Mesothelial cell of epicardium (in vitro differentiated cells): ENCODE results near the gene LRRC23. TPM values are rescaled to one million over a fixed set of nuclear protein-coding genes. Genes with fewer than 3 reads are reported as not detected.

Experiments used
- DNase-seq, 2 experiments: peaks; one replicate each; pipeline ENCODE4 v3.0.0; 2021; ENCODE audit warnings: low spot score in 2 of 2; ENCODE audit not compliant: unreplicated experiment in 2 of 2
- H3K27ac Mint-ChIP-seq: 2 replicates; pipeline ENCODE4 v1.8.0; 2021; ENCODE audit warnings: mixed read lengths
- H3K27me3 Mint-ChIP-seq: 2 replicates; pipeline ENCODE4 v1.8.0; 2021; ENCODE audit warnings: low read depth, mixed read lengths
- H3K36me3 Mint-ChIP-seq: 2 replicates; pipeline ENCODE4 v1.8.0; 2021; ENCODE audit warnings: mixed read lengths
- H3K4me1 Mint-ChIP-seq: 2 replicates; pipeline ENCODE4 v1.8.0; 2021; ENCODE audit warnings: mixed read lengths
- H3K4me3 Mint-ChIP-seq: 2 replicates; pipeline ENCODE4 v1.8.0; 2021; ENCODE audit warnings: mild to moderate bottlenecking, moderate library complexity, mixed read lengths
- H3K9me3 Mint-ChIP-seq: 2 replicates; pipeline ENCODE4 v1.8.0; 2021; ENCODE audit warnings: mixed read lengths
- microRNA-seq: library from miRNA; unstranded; fragments of <30 nt; microRNA quantifications from one replicate; pipeline ENCODE4 v1.2.0, GENCODE V29; 2021; ENCODE audit warnings: inconsistent platforms, mixed read lengths
- total RNA-seq: library from RNA; stranded (reverse); gene quantifications from 3 replicates; pipeline ENCODE4 v1.2.1, GENCODE V29; 2021
- TF ChIP-seq, protein P1 (sequence below): fragments of 200-600 bp; sonication (generic); IDR thresholded peaks from one replicate; pipeline ENCODE4 v1.5.0; 2021; ENCODE audit warnings: antibody characterized with exemption; ENCODE audit not compliant: unreplicated experiment

LRRC23 gene
- total RNA-seq, 1 donor from 2014 or later = 11.6 TPM

- H3K27me3 Mint-ChIP-seq = no peaks in the 10 kb centered on the region
- no peak for DNase-seq
- peak overlapping the region; percentile 78 for H3K4me3 Mint-ChIP-seq
- peaks cover 36% of the 10 kb centered on the region for H3K4me1 Mint-ChIP-seq
- TF ChIP-seq, protein P1, sequence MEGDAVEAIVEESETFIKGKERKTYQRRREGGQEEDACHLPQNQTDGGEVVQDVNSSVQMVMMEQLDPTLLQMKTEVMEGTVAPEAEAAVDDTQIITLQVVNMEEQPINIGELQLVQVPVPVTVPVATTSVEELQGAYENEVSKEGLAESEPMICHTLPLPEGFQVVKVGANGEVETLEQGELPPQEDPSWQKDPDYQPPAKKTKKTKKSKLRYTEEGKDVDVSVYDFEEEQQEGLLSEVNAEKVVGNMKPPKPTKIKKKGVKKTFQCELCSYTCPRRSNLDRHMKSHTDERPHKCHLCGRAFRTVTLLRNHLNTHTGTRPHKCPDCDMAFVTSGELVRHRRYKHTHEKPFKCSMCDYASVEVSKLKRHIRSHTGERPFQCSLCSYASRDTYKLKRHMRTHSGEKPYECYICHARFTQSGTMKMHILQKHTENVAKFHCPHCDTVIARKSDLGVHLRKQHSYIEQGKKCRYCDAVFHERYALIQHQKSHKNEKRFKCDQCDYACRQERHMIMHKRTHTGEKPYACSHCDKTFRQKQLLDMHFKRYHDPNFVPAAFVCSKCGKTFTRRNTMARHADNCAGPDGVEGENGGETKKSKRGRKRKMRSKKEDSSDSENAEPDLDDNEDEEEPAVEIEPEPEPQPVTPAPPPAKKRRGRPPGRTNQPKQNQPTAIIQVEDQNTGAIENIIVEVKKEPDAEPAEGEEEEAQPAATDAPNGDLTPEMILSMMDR = no peak
- H3K36me3 Mint-ChIP-seq = peaks cover 2% of the 10 kb centered on the region
- no peaks in the 10 kb centered on the region for H3K9me3 Mint-ChIP-seq
- peak overlapping the region; percentile 99 for H3K27ac Mint-ChIP-seq
Measured at GRCh38 chr12:6961278-6961694, 56.7 kb downstream of the LRRC23 start.

DNA sequence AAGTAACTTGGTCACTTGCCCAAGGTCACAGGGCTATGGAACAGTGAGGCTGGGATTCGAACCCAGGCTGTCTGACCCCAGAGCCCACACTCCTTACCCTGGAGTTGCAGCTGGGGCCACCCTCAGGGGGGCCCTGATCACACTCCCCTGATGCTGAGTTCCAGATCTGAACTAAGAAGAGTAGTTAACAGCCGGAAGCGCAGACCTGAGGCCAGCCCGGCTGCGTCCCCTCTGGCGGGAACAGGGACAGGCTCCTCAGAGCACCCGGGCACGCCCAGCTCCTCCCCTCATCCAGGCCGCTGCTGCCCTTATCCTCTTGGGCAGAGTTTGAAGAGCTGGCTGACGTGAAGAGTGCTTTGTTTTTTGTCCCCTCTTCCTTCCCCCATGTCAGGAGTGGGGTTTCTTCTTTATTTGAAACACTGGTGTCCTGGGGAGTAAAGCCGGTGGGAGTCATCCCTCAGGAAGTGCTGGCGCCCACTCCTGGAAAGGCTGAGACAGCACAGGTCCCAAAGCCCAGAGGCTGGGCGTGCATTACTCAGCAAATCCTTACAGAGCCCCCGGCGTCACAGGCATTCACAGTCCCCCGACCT lies 57.2 kb downstream of the LRRC23 start:
- no peaks in the 10 kb centered on the region for H3K27me3 Mint-ChIP-seq
- TF ChIP-seq, protein P1 = peak; percentile 44
- peak in 1 of 2 experiments; percentile 62 for DNase-seq
- H3K9me3 Mint-ChIP-seq = no peaks in the 10 kb centered on the region
- H3K4me3 Mint-ChIP-seq = peak overlapping the region; percentile 78
- H3K36me3 Mint-ChIP-seq = peaks cover 4% of the 10 kb centered on the region
- H3K27ac Mint-ChIP-seq = peak overlapping the region; percentile 99
- H3K4me1 Mint-ChIP-seq = peaks cover 36% of the 10 kb centered on the region

DNA sequence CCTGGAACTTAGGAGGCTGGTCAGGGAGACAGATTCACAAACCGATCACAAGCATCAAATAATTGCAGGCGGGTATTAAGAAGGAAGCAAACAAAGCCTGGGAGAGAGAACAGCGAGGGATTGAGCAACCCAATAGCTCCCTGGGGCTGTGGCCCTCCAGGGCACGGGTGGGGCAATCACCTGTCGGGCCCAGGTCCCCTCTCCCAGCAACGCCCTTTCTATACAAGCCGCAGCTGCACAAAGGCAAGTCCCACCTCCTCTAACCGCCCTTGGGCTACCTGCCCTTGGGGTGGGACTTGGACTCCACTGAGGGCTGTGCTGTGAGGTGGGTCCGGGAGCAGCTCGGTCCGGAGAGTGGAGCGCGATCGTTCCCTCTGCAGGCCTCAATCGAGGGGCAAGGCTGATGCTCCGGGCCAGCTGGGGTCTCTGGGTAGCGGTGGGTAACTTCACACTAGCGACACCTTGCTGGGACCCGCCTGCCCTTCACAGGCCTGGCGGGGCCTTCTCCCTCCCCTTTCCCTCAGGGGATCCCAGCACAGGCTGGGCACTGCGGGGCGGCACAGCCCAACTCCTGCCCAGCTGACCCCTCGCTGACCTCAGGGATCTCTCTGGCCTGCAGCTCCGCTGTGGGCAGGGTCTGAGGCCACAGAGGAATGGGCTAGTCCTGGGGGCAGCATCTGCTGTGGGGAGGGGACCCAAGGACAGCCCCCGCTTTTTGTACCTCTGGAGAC lies 57.8 kb downstream of the LRRC23 start:
- TF ChIP-seq, protein P1 = no peak
- no peak for DNase-seq
- Mint-ChIP-seq H3K9me3 (no peaks in the 10 kb centered on the region), H3K36me3 (peaks cover 4% of the 10 kb centered on the region), H3K27me3 (no peaks in the 10 kb centered on the region), H3K4me1 (peaks cover 36% of the 10 kb centered on the region), H3K4me3 (peak overlapping the region; percentile 78), H3K27ac (peak overlapping the region; percentile 99)

DNA sequence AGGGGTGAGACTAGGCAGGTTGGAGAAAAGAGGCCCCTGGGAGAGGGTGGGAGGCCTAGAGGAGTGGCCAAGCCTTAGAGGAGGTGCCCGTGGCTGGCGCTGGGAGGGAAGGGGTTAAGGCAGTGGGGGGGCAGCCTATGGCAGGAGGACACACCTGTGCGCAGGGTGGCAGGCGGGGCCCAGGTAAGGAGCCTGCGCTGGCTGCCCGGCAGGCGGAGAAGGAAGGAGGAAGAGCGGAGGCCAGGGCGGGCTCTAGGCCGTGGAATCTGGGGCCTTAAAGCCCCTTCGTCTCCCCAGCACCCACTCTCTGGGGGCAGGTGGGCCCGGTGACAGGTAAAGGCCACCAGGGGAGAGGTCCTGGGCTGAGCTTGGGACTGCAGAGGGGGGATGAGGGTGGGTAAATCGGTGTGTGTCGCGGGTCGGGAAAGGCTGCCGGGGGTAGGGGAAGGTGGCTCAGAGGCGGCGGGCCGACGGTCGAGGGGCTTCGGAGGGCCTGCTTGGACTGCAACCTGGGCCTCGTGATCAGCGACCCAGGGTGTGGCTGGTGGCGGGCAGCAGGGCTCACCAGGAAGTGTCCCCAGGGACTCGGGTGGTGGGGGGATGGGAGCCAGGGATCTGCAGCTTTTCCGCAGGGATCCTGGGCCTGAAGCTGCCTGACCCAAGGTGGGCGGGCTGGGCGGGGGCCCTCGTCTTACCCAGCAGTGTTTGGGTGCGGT lies 58.6 kb downstream of the LRRC23 start:
- peak; percentile 51 to 74 for DNase-seq

More for the DNA sequence above, 58.6 kb downstream of the LRRC23 start:
- peaks cover 36% of the 10 kb centered on the region for H3K4me1 Mint-ChIP-seq
- no peaks in the 10 kb centered on the region for H3K27me3 Mint-ChIP-seq
- H3K4me3 Mint-ChIP-seq = peak overlapping the region; percentile 78
- peaks cover 4% of the 10 kb centered on the region for H3K36me3 Mint-ChIP-seq
- no peaks in the 10 kb centered on the region for H3K9me3 Mint-ChIP-seq
- peak overlapping the region; percentile 99 for H3K27ac Mint-ChIP-seq
- TF ChIP-seq, protein P1 = no peak

Small RNA genes lying within 50 kb of the gene (microRNA-seq; reads per million reads assigned to microRNA genes)
- gene MIR141 (1,179 reads per million, percentile 81 among the genes with 10 or more reads in this experiment), gene MIR200C (15,390 reads per million, percentile 97 among the genes with 10 or more reads in this experiment)

Other genes starting within 250 kb of the LRRC23 start
- gene ING4, start 241.7 kb upstream of the LRRC23 start, total RNA-seq = 63.5 to 69.0 TPM (median 64.2 TPM) in 3 replicates
- gene ZNF384, start 215.4 kb upstream of the LRRC23 start, total RNA-seq = 94.9 to 101 TPM (median 96.3 TPM) in 3 replicates
- 3.7 to 6.0 TPM (median 3.9 TPM) in 3 replicates for gene PIANP, start 204.0 kb upstream of the LRRC23 start, total RNA-seq
- 34.1 to 37.6 TPM (median 34.8 TPM) in 3 replicates for gene COPS7A, start 180.8 kb upstream of the LRRC23 start, total RNA-seq
- gene MLF2, start 151.7 kb upstream of the LRRC23 start, total RNA-seq = 195 to 203 TPM (median 202 TPM) in 3 replicates
- gene PTMS, start 138.5 kb upstream of the LRRC23 start, total RNA-seq = 320 to 338 TPM (median 323 TPM) in 3 replicates
- gene LAG3, start 132.3 kb upstream of the LRRC23 start, total RNA-seq = 2.7 to 3.8 TPM (median 3.5 TPM) in 3 replicates
- gene CD4, start 115.3 kb upstream of the LRRC23 start, total RNA-seq = 2.9 to 3.9 TPM (median 3.8 TPM) in 3 replicates
- gene GPR162, start 83.0 kb upstream of the LRRC23 start, total RNA-seq = 10.8 to 11.5 TPM (median 11.0 TPM) in 3 replicates
- gene P3H3, start 76.4 kb upstream of the LRRC23 start, total RNA-seq = 80.7 to 86.2 TPM (median 83.8 TPM) in 3 replicates
- gene GNB3, start 63.9 kb upstream of the LRRC23 start, total RNA-seq = 22.9 to 24.3 TPM (median 23.0 TPM) in 3 replicates
- 11.9 to 18.6 TPM (median 14.3 TPM) in 3 replicates for gene CDCA3, start 53.5 kb upstream of the LRRC23 start, total RNA-seq
- gene USP5, start 52.7 kb upstream of the LRRC23 start, total RNA-seq = 119 to 126 TPM (median 122 TPM) in 3 replicates
- gene TPI1, start 37.3 kb upstream of the LRRC23 start, total RNA-seq = 473 to 488 TPM (median 484 TPM) in 3 replicates
- gene SPSB2, start 31.5 kb upstream of the LRRC23 start, total RNA-seq = 2.4 to 4.1 TPM (median 2.9 TPM) in 3 replicates
- 30.2 to 30.7 TPM (median 30.2 TPM) in 3 replicates for gene ENO2, start 9.8 kb downstream of the LRRC23 start, total RNA-seq
- 193 to 205 TPM (median 195 TPM) in 3 replicates for gene ATN1, start 23.1 kb downstream of the LRRC23 start, total RNA-seq
- not detected in 3 replicates for gene RNU7-1, start 39.0 kb downstream of the LRRC23 start, total RNA-seq
- 203 to 215 TPM (median 204 TPM) in 3 replicates for gene C12orf57, start 39.2 kb downstream of the LRRC23 start, total RNA-seq
- gene PTPN6, start 46.5 kb downstream of the LRRC23 start, total RNA-seq = 21.6 to 26.2 TPM (median 23.6 TPM) in 3 replicates
- 221 to 229 TPM (median 224 TPM) in 3 replicates for gene PHB2, start 65.8 kb downstream of the LRRC23 start, total RNA-seq
- 31.6 to 37.7 TPM (median 33.5 TPM) in 3 replicates for gene EMG1, start 66.1 kb downstream of the LRRC23 start, total RNA-seq
- gene LPCAT3, start 113.7 kb downstream of the LRRC23 start, total RNA-seq = 44.6 to 45.9 TPM (median 45.1 TPM) in 3 replicates
- gene C1S, start 155.9 kb downstream of the LRRC23 start, total RNA-seq = 46.1 to 47.3 TPM (median 46.7 TPM) in 3 replicates
- 41.5 to 45.9 TPM (median 45.1 TPM) in 3 replicates for gene C1R, start 187.6 kb downstream of the LRRC23 start, total RNA-seq
- gene C1RL, start 204.4 kb downstream of the LRRC23 start, total RNA-seq = 50.6 to 59.2 TPM (median 58.5 TPM) in 3 replicates
- gene RBP5, start 224.1 kb downstream of the LRRC23 start, total RNA-seq = 2.1 to 2.5 TPM (median 2.3 TPM) in 3 replicates
- gene CLSTN3, start 225.5 kb downstream of the LRRC23 start, total RNA-seq = 79.1 to 81.3 TPM (median 81.1 TPM) in 3 replicates